ENCODE data around the gene NKX2-8.

The NKX2-8 gene

GRCh38 chr14:36604757-36605505 lies 22.5 kb upstream of the NKX2-8 start:
- Histone ChIP-seq H3K9me3 (ENCODE audit: control insufficient read depth in 2 of 2, low read length in 2 of 2) (no peaks in the 10 kb centered on the region), H3K4me1 (ENCODE audit: control insufficient read depth in 2 of 2, insufficient read depth in 2 of 2, low read length in 2 of 2) (no peaks in the 10 kb centered on the region), H3K4me3 (ENCODE audit: low read length in 2 of 2) (no peak overlapping the region), H3K27me3 (ENCODE audit: control insufficient read depth in 2 of 2, insufficient read depth in 2 of 2, low read length in 2 of 2) (peaks cover 0 to 5% of the 10 kb centered on the region in 2 donors), H3K36me3 (ENCODE audit: control insufficient read depth in 2 of 2, insufficient read depth in 2 of 2, low read length in 2 of 2) (no peaks in the 10 kb centered on the region), H3K27ac (ENCODE audit: low read depth in 2 of 2, low read length in 2 of 2) (no peak overlapping the region), H3K9ac (ENCODE audit: low read depth in 1 of 2, low read length in 2 of 2) (no peak overlapping the region)

GRCh38 chr14:36600431-36600830 lies 18.0 kb upstream of the NKX2-8 start:
- H3K27ac ChIP-seq (ENCODE audit: low read depth in 2 of 2, low read length in 2 of 2), result no peak overlapping the region
- H3K9ac ChIP-seq (ENCODE audit: low read depth in 1 of 2, low read length in 2 of 2), result no peak overlapping the region
- no peaks in the 10 kb centered on the region for H3K9me3 ChIP-seq (ENCODE audit: control insufficient read depth in 2 of 2, low read length in 2 of 2)
- H3K4me1 ChIP-seq (ENCODE audit: control insufficient read depth in 2 of 2, insufficient read depth in 2 of 2, low read length in 2 of 2), result no peaks in the 10 kb centered on the region
- H3K4me3 ChIP-seq (ENCODE audit: low read length in 2 of 2), result no peak overlapping the region
- no peaks in the 10 kb centered on the region for H3K36me3 ChIP-seq (ENCODE audit: control insufficient read depth in 2 of 2, insufficient read depth in 2 of 2, low read length in 2 of 2)
- peaks cover 5 to 11% of the 10 kb centered on the region in 2 donors for H3K27me3 ChIP-seq (ENCODE audit: control insufficient read depth in 2 of 2, insufficient read depth in 2 of 2, low read length in 2 of 2)

- Histone ChIP-seq H3K4me3 (ENCODE audit: low read length in 2 of 2) (no peak overlapping the region), H3K4me1 (ENCODE audit: control insufficient read depth in 2 of 2, insufficient read depth in 2 of 2, low read length in 2 of 2) (no peaks in the 10 kb centered on the region), H3K27ac (ENCODE audit: low read depth in 2 of 2, low read length in 2 of 2) (no peak overlapping the region), H3K36me3 (ENCODE audit: control insufficient read depth in 2 of 2, insufficient read depth in 2 of 2, low read length in 2 of 2) (no peaks in the 10 kb centered on the region), H3K9ac (ENCODE audit: low read depth in 1 of 2, low read length in 2 of 2) (no peak overlapping the region), H3K27me3 (ENCODE audit: control insufficient read depth in 2 of 2, insufficient read depth in 2 of 2, low read length in 2 of 2) (peaks cover 21 to 28% of the 10 kb centered on the region in 2 donors), H3K9me3 (ENCODE audit: control insufficient read depth in 2 of 2, low read length in 2 of 2) (no peaks in the 10 kb centered on the region)
Measured at GRCh38 chr14:36591482-36591881, 9.1 kb upstream of the NKX2-8 start.

GRCh38 chr14:36588788-36589187 lies 6.4 kb upstream of the NKX2-8 start:
- no peak overlapping the region for H3K9ac ChIP-seq (ENCODE audit: low read depth in 1 of 2, low read length in 2 of 2)
- no peaks in the 10 kb centered on the region for H3K36me3 ChIP-seq (ENCODE audit: control insufficient read depth in 2 of 2, insufficient read depth in 2 of 2, low read length in 2 of 2)
- H3K9me3 ChIP-seq (ENCODE audit: control insufficient read depth in 2 of 2, low read length in 2 of 2), result no peaks in the 10 kb centered on the region
- peaks cover 29 to 30% of the 10 kb centered on the region in 2 donors for H3K27me3 ChIP-seq (ENCODE audit: control insufficient read depth in 2 of 2, insufficient read depth in 2 of 2, low read length in 2 of 2)
- no peaks in the 10 kb centered on the region for H3K4me1 ChIP-seq (ENCODE audit: control insufficient read depth in 2 of 2, insufficient read depth in 2 of 2, low read length in 2 of 2)
- no peak overlapping the region for H3K27ac ChIP-seq (ENCODE audit: low read depth in 2 of 2, low read length in 2 of 2)
- H3K4me3 ChIP-seq (ENCODE audit: low read length in 2 of 2), result no peak overlapping the region

- H3K27me3 ChIP-seq (ENCODE audit: control insufficient read depth in 2 of 2, insufficient read depth in 2 of 2, low read length in 2 of 2), result peaks cover 30% of the 10 kb centered on the region in 2 donors
- H3K27ac ChIP-seq (ENCODE audit: low read depth in 2 of 2, low read length in 2 of 2), result no peak overlapping the region
- no peak overlapping the region for H3K9ac ChIP-seq (ENCODE audit: low read depth in 1 of 2, low read length in 2 of 2)
- no peaks in the 10 kb centered on the region for H3K36me3 ChIP-seq (ENCODE audit: control insufficient read depth in 2 of 2, insufficient read depth in 2 of 2, low read length in 2 of 2)
- no peaks in the 10 kb centered on the region for H3K9me3 ChIP-seq (ENCODE audit: control insufficient read depth in 2 of 2, low read length in 2 of 2)
- H3K4me1 ChIP-seq (ENCODE audit: control insufficient read depth in 2 of 2, insufficient read depth in 2 of 2, low read length in 2 of 2), result no peaks in the 10 kb centered on the region
- H3K4me3 ChIP-seq (ENCODE audit: low read length in 2 of 2), result no peak overlapping the region
Measured at GRCh38 chr14:36588119-36588518, 5.7 kb upstream of the NKX2-8 start.

- no peaks in the 10 kb centered on the region for H3K9me3 ChIP-seq (ENCODE audit: control insufficient read depth in 2 of 2, low read length in 2 of 2)
- no peaks in the 10 kb centered on the region for H3K36me3 ChIP-seq (ENCODE audit: control insufficient read depth in 2 of 2, insufficient read depth in 2 of 2, low read length in 2 of 2)
- no peak overlapping the region for H3K9ac ChIP-seq (ENCODE audit: low read depth in 1 of 2, low read length in 2 of 2)
- H3K27me3 ChIP-seq (ENCODE audit: control insufficient read depth in 2 of 2, insufficient read depth in 2 of 2, low read length in 2 of 2), result peaks cover 31 to 34% of the 10 kb centered on the region in 2 donors
- peaks cover 4 to 7% of the 10 kb centered on the region in 2 donors for H3K4me1 ChIP-seq (ENCODE audit: control insufficient read depth in 2 of 2, insufficient read depth in 2 of 2, low read length in 2 of 2)
- no peak overlapping the region for H3K27ac ChIP-seq (ENCODE audit: low read depth in 2 of 2, low read length in 2 of 2)
- no peak overlapping the region for H3K4me3 ChIP-seq (ENCODE audit: low read length in 2 of 2)
Measured at GRCh38 chr14:36585100-36585499, 2.7 kb upstream of the NKX2-8 start.

- H3K4me3 ChIP-seq (ENCODE audit: low read length in 2 of 2), result no peak overlapping the region
- H3K36me3 ChIP-seq (ENCODE audit: control insufficient read depth in 2 of 2, insufficient read depth in 2 of 2, low read length in 2 of 2), result no peaks in the 10 kb centered on the region
- no peak overlapping the region for H3K27ac ChIP-seq (ENCODE audit: low read depth in 2 of 2, low read length in 2 of 2)
- H3K9ac ChIP-seq (ENCODE audit: low read depth in 1 of 2, low read length in 2 of 2), result no peak overlapping the region
- no peaks in the 10 kb centered on the region for H3K9me3 ChIP-seq (ENCODE audit: control insufficient read depth in 2 of 2, low read length in 2 of 2)
- H3K27me3 ChIP-seq (ENCODE audit: control insufficient read depth in 2 of 2, insufficient read depth in 2 of 2, low read length in 2 of 2), result peaks cover 35 to 43% of the 10 kb centered on the region in 2 donors
- peaks cover 4 to 7% of the 10 kb centered on the region in 2 donors for H3K4me1 ChIP-seq (ENCODE audit: control insufficient read depth in 2 of 2, insufficient read depth in 2 of 2, low read length in 2 of 2)
Measured at GRCh38 chr14:36583893-36584811, 1.7 kb upstream of the NKX2-8 start.

GRCh38 chr14:36583242-36583892 lies 953 bp upstream of the NKX2-8 start:
- H3K9ac ChIP-seq (ENCODE audit: low read depth in 1 of 2, low read length in 2 of 2), result no peak overlapping the region
- peaks cover 34 to 48% of the 10 kb centered on the region in 2 donors for H3K27me3 ChIP-seq (ENCODE audit: control insufficient read depth in 2 of 2, insufficient read depth in 2 of 2, low read length in 2 of 2)
- H3K36me3 ChIP-seq (ENCODE audit: control insufficient read depth in 2 of 2, insufficient read depth in 2 of 2, low read length in 2 of 2), result no peaks in the 10 kb centered on the region
- no peak overlapping the region for H3K4me3 ChIP-seq (ENCODE audit: low read length in 2 of 2)
- peaks cover 4 to 7% of the 10 kb centered on the region in 2 donors for H3K4me1 ChIP-seq (ENCODE audit: control insufficient read depth in 2 of 2, insufficient read depth in 2 of 2, low read length in 2 of 2)
- no peak overlapping the region for H3K27ac ChIP-seq (ENCODE audit: low read depth in 2 of 2, low read length in 2 of 2)
- no peaks in the 10 kb centered on the region for H3K9me3 ChIP-seq (ENCODE audit: control insufficient read depth in 2 of 2, low read length in 2 of 2)

- no peak overlapping the region for H3K27ac ChIP-seq (ENCODE audit: low read depth in 2 of 2, low read length in 2 of 2)
- no peak overlapping the region for H3K9ac ChIP-seq (ENCODE audit: low read depth in 1 of 2, low read length in 2 of 2)
- no peak overlapping the region for H3K4me3 ChIP-seq (ENCODE audit: low read length in 2 of 2)
- H3K27me3 ChIP-seq (ENCODE audit: control insufficient read depth in 2 of 2, insufficient read depth in 2 of 2, low read length in 2 of 2), result peaks cover 34 to 48% of the 10 kb centered on the region in 2 donors
- H3K4me1 ChIP-seq (ENCODE audit: control insufficient read depth in 2 of 2, insufficient read depth in 2 of 2, low read length in 2 of 2), result peaks cover 4 to 7% of the 10 kb centered on the region in 2 donors
- H3K36me3 ChIP-seq (ENCODE audit: control insufficient read depth in 2 of 2, insufficient read depth in 2 of 2, low read length in 2 of 2), result no peaks in the 10 kb centered on the region
- no peaks in the 10 kb centered on the region for H3K9me3 ChIP-seq (ENCODE audit: control insufficient read depth in 2 of 2, low read length in 2 of 2)
Measured at GRCh38 chr14:36582874-36583241, 444 bp upstream of the NKX2-8 start.
